OCI-LY7 (cell line): ENCODE results near the gene TNP2.

Experiments
- EZH2phosphoT487 ChIP-seq: fragments of 200-600 bp; sonication (generic); IDR thresholded peaks from 2 replicates; pipeline ENCODE4 v1.6.1; 2018; ENCODE audit warnings: low read depth, borderline replicate concordance, mild to moderate bottlenecking, mixed run types, antibody characterized with exemption, low read length, moderate library complexity, mixed read lengths
- TF ChIP-seq, protein P1 (sequence below): fragments of 200-600 bp; sonication (generic); conservative IDR thresholded peaks from 2 replicates; pipeline ENCODE4 v1.5.1; 2014; ENCODE audit warnings: mild to moderate bottlenecking, antibody characterized with exemption, low read length, moderate library complexity, mixed read lengths

DNA sequence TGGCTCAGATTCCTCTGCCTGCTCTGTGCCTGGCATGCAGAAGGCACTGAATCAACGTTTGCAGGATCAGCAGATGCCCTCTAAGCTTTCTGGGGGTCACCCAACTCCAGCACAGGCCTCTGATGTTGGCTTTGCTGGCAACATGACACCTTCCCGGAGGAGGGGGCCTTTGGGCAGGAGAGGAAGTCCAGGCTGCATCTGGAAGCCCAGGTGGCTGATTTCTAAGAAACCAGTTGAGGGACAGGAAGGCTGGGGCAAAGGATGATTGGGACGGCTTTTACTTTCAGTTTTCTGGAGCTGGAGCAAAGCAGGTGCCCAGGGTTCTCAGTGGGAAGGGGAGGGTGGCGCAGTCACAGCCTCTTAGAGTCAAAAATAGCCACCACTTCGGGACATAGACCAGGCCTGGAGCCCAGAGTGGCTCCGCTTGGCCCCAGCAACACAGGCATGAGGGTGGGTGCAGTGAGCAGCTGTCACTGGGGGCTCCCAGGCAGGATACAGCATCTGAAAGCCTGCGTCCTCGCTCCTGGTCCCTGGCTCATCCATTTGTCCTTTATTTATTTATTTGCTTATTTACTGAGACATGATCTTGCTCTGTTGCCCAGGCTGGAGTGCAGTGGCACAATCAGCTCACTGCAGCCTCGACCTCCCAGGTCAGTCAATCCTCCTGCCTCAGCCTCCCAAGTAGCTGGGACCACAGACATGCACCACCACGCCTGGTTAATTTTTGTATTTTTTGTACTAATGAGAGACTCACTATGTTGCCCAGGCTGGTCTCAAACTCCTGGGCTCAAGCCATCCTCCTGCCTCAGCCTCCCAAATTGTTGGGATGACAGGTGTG, 28.3 kb downstream of the TNP2 start:
- TF ChIP-seq, protein P1, sequence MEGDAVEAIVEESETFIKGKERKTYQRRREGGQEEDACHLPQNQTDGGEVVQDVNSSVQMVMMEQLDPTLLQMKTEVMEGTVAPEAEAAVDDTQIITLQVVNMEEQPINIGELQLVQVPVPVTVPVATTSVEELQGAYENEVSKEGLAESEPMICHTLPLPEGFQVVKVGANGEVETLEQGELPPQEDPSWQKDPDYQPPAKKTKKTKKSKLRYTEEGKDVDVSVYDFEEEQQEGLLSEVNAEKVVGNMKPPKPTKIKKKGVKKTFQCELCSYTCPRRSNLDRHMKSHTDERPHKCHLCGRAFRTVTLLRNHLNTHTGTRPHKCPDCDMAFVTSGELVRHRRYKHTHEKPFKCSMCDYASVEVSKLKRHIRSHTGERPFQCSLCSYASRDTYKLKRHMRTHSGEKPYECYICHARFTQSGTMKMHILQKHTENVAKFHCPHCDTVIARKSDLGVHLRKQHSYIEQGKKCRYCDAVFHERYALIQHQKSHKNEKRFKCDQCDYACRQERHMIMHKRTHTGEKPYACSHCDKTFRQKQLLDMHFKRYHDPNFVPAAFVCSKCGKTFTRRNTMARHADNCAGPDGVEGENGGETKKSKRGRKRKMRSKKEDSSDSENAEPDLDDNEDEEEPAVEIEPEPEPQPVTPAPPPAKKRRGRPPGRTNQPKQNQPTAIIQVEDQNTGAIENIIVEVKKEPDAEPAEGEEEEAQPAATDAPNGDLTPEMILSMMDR, result no peak
- TF ChIP-seq EZH2phosphoT487, result no peak
